ENCODE measurements around the gene ZC3H12A.
"Not testable (repeated sequence)": the region's sequence is repeated elsewhere in the genome, so short reads cannot be mapped to it uniquely, and the experiment has no call there.

The ZC3H12A gene

DNA sequence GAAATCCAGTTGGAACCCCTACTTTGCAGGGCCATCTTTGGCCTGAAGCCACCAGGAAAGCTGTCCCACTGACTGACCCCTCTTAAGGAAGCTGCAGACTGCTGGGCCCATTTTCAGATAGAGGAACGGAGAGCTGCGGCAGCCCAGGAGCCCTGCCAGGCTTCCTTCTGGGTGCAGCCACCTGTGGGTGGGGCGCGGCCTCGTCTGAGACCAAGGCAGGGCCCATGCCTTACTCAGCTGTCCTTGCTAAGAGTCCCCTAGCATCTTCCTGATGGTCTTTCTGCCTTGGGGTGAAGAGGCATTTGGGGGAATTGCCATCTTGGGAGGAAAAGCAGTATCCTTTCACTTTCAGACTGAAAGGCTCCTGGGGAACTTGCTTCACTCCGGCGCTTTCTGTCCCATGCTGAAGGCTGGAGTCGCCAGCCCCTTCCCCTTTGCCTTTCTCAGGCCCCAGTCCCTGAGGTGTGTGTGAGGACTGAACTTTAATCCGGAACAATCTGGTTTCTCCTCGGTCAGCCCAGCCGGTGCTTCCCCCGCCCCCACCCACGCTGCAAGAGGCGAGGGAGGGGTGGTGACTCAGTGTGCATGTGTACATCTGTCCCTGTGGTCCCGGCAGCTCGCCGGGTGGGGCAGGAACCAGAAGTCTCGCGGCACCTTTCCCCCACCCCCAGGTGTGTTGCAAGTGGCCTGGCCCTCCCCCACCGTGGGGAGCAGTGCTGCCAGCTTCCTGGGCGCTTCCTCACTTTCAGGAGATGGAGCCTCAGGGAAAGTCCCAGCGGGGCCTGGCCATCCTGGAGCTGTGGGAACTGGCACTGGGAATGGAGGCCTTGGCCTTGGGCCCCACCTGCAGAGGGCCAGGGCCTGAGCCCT, 5.1 kb downstream of the ZC3H12A start:
- DNase-seq, result peak; percentile 85

DNA sequence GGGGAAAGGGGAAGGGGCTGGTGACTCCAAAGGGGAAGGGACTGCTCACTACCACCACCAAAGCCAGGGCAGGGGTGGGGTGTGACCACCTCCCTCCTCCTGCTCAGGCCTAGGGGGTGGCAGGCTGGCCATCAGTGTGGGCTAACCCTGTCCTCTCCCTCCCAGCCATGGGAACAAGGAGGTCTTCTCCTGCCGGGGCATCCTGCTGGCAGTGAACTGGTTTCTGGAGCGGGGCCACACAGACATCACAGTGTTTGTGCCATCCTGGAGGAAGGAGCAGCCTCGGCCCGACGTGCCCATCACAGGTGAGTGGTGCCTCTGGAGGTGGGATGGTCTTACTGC, 5.7 kb downstream of the ZC3H12A start:
- DNase-seq, result no peak

DNA sequence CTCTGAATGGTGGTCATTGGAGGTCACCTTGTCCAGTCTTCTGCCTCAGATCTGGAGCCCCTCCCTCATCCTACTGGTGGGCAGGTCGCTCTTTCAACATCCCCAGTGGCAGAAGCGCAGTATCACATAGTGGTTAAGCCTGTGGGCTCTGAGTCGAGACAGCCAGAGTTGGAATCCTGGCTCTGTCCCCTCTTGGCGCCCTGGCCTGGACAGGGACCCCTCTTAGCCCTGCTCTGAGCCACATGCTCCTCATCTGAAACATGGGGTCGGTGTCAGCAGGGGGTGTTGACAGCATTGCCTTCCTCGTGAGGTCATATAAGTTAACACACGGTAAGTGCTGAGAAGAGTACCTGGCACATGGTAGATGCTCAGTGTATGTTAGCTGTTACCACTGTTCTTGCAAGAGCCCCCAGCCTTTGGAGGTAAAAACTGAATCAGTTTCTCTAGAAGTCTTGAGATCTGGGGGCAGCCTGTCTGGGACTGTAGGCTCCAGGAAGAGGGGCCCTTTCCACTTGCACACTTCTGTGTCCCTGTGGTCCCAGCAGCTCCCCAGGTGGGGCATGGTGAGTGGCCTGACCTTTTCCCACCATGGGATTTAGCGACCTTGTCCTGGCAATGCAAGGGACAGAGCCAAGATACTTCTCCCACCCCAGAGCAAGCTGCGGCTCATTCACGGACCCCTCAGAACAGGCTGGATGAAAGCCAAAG, 6.4 kb downstream of the ZC3H12A start:
- no peak for DNase-seq

DNA sequence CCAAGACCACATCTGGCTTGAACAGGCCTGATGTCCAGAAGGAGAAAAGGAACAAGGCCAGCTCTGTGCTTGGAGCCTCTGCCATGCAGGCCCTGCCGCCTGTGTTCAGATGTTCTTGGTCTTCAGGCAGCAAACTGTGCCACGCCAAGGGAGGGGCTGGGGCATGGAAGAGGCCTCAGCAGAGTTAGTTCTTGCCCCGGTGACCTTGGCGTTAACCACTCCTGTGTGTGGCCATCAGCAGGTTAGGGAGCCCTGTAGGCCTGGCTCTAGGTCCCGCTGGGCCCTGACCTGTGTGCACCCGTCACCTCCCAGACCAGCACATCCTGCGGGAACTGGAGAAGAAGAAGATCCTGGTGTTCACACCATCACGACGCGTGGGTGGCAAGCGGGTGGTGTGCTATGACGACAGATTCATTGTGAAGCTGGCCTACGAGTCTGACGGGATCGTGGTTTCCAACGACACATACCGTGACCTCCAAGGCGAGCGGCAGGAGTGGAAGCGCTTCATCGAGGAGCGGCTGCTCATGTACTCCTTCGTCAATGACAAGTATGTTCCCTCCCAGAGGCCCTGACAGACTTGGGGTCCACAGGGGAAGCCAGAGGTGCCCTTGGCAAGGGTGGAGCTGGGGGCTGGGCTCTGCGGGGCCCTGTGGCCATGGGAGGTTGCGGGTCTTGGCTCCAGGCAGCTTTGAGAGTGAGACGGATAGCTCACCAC, 7.1 kb downstream of the ZC3H12A start:
- DNase-seq, result no peak

DNA sequence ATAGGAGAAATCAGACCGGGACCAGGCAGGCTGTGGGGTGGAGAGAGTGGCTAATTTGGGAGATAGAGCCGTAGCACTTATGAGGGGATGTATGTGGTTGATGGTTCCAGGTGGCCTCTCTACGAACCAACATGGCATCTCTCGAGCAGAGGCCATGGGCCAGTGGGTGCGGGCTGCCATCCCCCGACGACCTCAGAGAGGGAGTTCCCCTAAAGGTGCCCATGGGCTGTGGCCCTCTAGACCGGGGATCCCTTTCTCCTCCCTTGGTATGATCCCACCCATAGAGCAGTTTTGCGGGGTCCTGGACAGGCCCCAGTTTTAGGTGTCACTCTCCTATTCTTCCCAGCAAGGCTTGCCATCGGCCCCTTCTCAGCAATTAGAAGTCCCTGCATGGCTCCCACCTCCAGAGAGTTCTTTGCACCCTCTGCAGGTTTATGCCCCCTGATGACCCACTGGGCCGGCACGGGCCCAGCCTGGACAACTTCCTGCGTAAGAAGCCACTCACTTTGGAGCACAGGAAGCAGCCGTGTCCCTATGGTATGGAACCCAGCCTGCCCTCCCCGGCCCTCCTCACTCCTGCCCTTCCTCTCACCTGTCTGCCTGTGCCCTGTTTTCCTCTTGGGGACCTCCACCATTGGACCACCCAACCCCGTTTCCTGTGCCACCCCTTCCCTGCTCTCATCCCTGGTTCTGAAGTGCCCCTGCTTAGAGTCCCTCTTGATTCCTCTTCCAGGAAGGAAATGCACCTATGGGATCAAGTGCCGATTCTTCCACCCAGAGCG, 7.8 kb downstream of the ZC3H12A start:
- no peak for DNase-seq

DNA sequence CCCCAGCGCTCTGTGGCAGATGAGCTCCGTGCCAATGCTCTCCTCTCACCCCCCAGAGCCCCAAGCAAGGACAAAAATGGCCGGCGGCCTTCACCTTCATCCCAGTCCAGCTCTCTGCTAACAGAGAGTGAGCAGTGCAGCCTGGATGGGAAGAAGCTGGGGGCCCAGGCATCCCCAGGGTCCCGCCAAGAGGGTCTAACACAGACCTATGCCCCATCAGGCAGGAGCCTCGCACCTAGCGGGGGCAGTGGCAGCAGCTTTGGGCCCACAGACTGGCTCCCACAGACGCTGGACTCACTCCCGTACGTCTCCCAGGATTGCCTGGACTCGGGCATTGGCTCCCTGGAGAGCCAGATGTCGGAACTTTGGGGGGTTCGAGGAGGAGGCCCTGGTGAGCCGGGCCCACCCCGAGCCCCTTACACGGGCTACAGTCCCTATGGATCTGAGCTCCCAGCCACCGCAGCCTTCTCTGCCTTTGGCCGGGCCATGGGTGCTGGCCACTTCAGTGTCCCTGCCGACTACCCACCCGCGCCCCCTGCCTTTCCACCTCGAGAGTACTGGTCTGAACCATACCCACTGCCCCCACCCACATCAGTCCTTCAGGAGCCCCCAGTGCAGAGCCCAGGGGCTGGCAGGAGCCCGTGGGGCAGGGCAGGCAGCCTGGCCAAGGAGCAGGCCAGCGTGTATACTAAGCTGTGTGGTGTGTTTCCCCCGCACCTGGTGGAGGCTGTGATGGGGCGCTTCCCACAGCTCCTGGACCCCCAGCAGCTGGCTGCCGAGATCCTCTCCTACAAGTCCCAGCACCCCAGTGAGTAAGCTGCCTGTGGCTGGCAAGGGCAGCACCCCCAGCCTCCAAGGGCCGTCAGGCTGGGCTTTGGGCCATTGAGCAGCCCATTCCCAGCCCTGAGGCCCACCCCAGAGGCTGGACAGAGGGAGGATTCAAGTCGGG, 8.7 kb downstream of the ZC3H12A start:
- no peak for DNase-seq

DNA sequence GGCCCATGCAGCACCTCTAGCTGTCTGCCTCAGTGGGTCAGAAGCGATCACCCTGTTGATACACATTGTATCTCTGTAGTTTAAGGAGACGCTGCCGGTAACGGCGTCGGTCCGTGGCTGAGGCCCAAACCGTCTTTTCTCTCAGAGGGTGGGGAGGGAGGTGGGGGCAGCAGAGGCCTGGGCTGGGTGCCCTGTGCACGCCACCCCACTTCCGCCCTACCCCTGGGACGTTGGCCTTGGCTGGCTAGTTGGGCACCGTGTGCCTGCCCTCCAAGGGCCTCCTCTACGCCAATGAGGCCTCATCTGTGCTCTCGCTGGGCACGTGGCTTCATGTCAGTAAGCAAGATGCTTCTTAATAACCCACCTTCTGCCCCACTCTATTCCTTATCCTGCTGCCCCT, 9.4 kb downstream of the ZC3H12A start:
- DNase-seq, result no peak

DNA sequence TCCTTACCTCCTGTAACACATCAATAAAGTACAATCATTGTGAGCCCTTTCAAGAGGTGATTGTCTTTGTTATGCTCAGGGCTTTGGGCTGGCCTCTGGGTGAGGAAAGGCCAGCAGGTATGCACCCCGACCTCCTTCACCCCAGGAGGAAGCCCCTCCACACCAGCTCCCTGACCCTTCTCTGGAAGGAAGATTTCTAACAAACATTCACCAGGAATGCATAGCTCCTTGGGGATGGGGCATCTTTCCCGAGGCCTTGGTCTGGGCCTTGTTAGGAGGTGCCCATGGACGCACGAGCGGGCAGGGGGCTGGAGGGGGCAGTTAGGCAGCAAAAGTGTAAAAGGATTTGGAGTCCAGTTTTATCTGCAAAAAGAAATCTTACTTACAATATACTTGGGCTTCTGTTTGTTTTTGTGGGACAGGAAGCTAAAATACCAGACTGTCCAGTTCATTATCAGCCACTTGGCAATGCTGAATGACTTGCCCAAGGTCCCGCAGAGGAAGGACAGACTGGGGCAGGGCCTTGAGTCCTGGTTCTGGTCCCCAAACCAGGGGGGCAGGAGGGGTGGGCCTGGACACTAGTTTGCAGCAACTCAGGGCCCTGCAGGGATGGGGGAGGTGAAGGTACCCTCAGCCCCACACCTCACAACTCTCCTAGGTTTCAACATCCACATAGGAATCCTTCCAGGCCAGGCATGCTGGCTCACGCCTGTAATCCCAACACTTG, 10.1 kb downstream of the ZC3H12A start:
- no peak for DNase-seq

DNA sequence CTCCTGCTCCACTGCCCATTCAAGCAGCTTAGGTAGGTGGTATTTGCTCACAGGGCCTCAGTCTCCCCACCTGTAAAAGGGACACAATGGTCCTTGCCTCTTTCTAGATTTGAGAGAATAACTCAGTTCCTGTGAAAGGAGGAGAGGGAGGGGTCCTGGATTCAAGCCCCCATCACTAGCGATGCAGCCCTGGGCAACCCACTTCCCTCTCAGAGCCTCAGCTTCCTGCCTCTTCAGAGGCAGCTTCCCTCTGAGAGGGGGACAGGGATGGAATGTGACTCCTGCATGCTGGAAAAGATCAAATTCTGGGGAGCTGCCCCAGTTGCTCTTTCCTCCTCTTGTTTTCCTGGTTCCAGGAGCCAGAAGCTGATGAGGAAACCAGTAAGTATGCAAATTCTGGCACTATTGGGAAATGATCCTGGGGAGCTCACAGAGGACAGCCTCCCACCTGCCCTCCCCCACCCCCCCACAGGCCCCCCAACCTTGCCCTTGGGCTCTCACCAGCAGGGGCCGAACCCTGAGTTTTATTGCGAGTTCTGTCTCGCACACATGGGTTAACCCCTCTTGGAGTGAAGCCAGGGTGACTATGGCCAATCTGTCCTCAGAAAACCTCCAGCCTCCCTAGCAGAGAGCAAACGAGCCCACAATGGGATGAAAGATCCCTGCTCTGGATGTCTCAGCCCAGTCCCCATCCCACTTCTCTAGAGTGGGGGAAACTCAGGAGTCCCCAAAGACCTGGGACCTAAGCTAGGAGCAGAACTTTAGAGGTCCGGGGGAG, 11.7 kb downstream of the ZC3H12A start:
- no peak for DNase-seq

DNA sequence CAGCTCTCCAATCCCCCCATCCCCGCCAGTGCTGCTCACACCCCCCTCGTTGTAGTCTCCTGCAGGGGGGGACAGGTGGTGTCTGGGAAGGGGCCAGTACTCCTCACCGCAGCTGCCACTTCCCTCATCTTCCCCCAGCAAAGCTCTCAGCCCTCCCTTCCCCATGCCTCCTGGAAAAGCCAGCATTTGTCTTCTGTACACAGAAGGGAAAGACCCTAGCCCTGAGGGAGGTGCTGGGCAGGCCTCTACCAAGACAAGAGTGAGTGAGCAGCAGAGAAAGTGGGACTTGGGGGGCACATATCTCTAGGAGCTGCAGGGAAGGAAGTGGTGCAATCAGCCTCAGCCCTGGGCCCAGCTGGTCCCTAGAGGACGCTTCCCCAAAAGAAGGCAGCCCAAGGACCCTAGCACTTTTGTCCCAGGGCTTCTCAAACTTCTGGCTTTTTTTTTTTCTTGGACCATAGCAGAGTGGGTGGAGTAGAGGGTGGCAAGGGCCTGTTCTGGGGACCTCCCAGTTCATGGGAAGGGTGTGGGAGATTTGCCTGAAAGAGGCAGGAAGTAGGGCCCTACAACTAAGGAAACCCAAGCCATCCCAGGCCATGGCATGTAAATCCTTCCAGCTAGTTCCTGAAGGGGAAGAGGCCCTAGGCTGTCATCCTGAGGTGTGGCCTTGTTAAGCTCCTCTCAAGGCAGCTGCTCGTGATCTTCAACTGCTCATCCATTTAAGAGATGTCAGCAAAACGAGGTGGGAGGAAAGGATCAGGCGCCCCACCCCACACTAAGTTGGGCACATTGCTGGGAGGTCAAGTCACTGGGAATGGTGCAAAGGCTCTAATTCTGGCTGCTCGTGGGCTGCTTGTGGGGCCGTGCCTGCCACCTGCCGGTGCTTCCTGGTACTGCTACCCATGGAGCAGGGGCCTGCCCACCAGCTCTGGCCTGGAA, 12.6 kb downstream of the ZC3H12A start:
- DNase-seq, result peak; percentile 88

DNA sequence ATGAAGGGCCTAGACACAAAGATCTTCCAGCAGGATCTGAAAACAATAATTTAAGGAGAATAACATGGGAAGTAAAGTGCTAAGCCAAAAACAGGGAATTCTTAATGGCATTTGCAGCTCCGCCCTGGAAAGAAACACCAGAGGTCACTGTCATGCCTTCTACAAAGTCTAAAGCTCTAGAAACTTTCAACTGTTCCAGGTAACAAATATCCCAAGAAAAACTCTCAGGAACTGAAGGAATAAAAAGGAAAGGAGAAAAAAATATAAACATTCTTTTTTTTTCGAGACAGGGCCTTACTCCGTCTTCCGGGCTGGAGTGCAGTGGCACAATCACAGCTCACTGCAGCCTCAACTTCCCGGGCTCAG, 13.2 kb downstream of the ZC3H12A start:
- DNase-seq, result no peak

DNA sequence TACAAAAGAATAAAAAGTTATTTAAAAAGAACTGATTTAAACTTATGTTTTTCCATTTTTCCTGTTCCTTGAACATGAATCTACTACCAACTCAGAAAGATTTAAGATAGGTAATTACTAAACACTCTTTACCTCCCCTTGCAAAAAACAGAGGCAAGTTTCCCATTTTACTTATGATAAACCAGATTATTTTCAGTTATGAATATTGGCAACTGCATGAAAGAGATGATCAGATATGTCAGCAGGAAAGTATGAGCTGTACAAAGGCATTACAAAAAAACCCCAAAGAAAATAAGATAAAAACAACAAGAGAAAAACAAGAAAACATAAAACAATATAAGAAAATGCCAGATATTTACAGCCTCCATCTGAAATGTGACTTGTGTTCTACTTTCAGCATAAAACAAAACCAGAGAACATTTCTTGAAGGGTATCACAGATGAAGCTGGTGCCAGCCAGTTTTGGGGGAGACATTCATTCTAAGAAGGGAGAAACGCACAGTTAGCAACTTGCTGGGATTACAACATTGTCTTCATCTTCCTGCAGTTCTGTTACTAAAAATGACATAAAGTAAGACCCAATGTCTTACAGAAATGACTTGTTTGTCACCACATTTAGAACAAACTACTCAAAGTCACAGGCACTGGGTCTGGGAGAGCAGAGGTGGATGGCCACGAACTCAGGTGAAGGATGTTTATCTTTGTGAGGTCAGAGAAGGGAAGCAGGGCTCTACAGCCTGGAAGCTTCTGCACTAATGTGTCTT, 19.1 kb downstream of the ZC3H12A start:
- DNase-seq, result no peak

DNA sequence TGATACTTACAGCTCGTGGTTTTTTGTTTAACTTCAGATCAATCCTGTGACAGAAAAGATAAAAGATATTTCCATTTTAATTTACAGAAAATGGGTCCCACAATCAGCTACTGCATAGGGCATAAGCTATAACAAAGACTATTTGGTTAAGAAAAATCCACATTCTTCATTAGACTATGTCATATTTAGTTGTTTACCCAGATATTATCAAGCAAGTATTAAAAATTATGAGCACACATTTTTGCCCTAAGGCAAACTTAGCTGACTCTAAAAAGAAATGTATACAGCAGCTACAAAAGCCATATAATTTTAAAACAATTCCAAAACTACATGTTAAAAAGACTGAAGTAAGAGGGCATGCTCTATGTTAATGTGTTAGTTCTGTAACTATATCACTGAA, 21.5 kb downstream of the ZC3H12A start:
- no peak for DNase-seq

DNA sequence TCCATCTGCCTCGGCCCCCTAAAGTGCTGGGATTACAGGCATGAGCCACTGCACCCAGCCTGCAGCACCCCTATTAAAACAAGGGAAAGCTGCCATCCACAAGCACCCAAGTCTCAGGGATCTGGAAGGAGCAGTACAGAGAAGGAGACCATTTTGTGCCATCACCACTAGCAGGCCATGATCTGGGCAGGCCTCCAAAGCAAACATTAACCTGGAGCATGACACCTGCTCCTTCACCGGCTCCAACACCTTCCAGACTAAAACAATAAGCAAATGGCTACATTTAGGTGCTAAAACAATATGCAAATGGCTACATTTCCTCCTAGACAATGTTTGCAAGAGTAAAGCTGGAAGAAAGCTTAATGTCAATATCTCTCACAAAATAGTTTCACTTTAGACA, 23.5 kb downstream of the ZC3H12A start:
- no peak for DNase-seq

DNA sequence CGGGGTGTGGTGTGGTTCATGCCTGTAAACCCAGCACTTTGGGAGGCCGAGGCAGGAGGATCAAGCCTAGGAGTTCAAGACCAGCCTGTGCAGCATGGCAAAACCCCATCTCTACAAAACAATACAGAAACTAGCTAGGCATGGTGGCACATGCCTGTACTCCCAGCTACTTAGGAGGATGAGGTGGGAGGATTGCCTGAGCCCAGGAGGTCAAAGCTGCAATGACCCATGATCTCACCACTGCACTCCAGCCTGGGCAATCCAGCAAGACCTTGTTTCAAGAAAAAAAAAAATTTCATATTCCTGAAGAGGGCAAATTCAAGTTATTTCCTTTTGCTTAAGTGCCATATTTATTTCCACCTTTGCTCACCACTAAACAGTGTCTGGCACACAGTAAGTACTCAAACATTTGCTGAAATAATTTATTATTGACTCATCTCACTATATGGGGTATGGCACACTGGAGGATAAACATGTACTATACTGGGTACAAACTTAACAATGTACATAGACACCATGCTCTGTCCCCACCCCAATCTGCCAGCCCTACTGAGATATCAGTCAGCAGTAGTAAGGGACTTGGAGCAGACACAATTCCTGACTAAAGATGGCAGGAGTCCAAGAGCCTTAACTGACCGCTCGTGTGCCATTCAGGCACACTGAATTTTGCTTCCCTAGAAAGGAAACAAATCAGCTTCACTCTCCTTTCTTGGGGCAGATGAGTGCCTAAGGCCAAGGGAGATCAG, 24.7 kb downstream of the ZC3H12A start:
- DNase-seq, result no peak

DNA sequence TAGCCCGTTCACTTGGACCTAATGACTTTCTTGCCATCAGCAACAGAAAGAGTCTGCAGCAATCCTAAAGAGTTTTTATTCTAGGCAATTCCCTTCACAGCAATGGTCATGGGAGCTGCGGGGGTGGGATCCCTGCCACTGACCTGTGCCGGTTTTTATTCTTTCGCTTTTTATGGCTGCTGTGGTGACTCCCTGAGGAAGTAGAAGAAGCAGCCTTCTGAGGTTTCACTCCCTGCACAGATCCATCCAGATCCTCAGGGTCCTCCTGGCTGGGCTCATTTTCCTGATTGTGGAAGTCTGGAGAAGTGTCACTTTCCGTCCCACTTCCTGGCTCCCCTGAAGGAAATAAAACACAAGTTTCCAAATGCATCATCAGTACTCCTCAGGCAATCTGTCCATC, 27.3 kb downstream of the ZC3H12A start:
- no peak for DNase-seq

DNA sequence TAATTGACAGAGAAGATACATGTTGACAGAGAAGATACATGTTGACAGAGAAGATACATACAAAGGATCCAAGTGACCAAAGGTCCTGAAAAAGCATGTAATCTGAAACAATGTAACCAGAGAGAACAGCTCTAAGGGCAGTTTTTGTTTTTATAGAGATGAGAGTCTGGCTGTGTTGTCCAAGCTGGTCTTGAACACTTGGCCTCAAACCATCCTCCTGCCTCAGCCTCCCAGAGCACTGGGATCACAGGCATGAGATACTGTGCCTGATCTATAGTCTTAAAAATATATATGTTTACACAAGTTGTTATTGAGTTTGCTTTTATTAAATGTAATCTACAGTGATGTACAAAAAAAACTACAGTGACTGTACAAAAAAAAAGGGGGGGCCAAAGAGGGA, 27.7 kb downstream of the ZC3H12A start:
- DNase-seq, result no peak

DNA sequence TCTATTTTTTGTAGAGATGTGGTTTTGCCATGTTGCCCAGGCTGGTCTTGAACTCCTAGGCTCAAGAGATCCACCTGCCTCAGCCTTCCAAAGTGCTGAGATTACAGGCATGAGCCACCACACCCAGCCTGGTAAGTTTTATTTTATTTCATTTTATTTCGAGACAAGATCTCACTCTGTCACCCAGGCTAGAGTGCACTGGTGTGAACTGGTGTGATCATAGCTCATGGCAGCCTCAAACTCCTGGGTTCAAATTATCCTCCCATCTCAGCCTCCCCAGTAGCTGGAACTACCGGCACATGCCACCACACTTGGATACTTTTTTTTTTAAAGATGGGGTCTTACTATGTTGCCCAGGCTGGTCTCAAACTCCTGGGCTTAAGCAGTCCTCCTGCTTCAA, 28.4 kb downstream of the ZC3H12A start:
- DNase-seq, result not testable (repeated sequence)
